Effector memory CD8-positive, alpha-beta T cell (primary cell): Measurements from ENCODE around the gene EEF2K.
A peak's percentile ranks its signal among the peaks of the same experiment; 100 is the strongest.

Experiments
- ATAC-seq: fragments of 150-1000 bp; cut with Tn5 transposase; replicated peaks from 2 replicates; pipeline ENCODE4 v1.10.0; 2021; ENCODE audit warnings: mild to moderate bottlenecking, moderate library complexity
- DNase-seq, 3 experiments: peaks; one replicate each; pipeline ENCODE4 v3.0.0; 2021
- H3K27ac Mint-ChIP-seq, 2 donors: one replicate each; pipeline ENCODE4 v1.8.0; 2022; ENCODE audit warnings: mild to moderate bottlenecking in 2 of 2, mixed read lengths in 2 of 2, moderate library complexity in 2 of 2
- H3K27me3 Mint-ChIP-seq, 2 donors: one replicate each; pipeline ENCODE4 v1.8.0; 2022; ENCODE audit warnings: mixed read lengths in 2 of 2
- H3K36me3 Mint-ChIP-seq: one replicate; pipeline ENCODE4 v1.8.0; 2022; ENCODE audit warnings: mild to moderate bottlenecking, moderate library complexity, mixed read lengths; ENCODE audit not compliant: insufficient read depth
- H3K4me1 Mint-ChIP-seq, 2 donors: one replicate each; pipeline ENCODE4 v1.8.0; 2022; ENCODE audit warnings: low read depth in 2 of 2, mixed read lengths in 2 of 2
- H3K4me3 Mint-ChIP-seq, 2 donors: one replicate each; pipeline ENCODE4 v1.8.0; 2022; ENCODE audit warnings: mild to moderate bottlenecking in 2 of 2, mixed read lengths in 2 of 2, moderate library complexity in 2 of 2
- H3K9me3 Mint-ChIP-seq, 2 donors: one replicate each; pipeline ENCODE4 v1.8.0; 2022; ENCODE audit warnings: mixed read lengths in 2 of 2

Gene EEF2K

GRCh38 chr16:22282254-22282892 is 76.3 kb downstream of the EEF2K start:
- DNase-seq = no peak
- H3K4me1 Mint-ChIP-seq = no peaks in the 10 kb centered on the region
- H3K27ac Mint-ChIP-seq = no peak overlapping the region
- peaks cover 14% of the 10 kb centered on the region for H3K36me3 Mint-ChIP-seq
- no peak for ATAC-seq
- H3K4me3 Mint-ChIP-seq = no peak overlapping the region
- H3K9me3 Mint-ChIP-seq = no peaks in the 10 kb centered on the region
- H3K27me3 Mint-ChIP-seq = no peaks in the 10 kb centered on the region

GRCh38 chr16:22284637-22285036 is 78.6 kb downstream of the EEF2K start:
- DNase-seq (no peak), ATAC-seq (no peak)
- no peak overlapping the region for H3K27ac Mint-ChIP-seq
- no peak overlapping the region for H3K4me3 Mint-ChIP-seq
- H3K4me1 Mint-ChIP-seq = no peaks in the 10 kb centered on the region
- H3K27me3 Mint-ChIP-seq = no peaks in the 10 kb centered on the region
- H3K36me3 Mint-ChIP-seq = peaks cover 14% of the 10 kb centered on the region
- no peaks in the 10 kb centered on the region for H3K9me3 Mint-ChIP-seq

- Mint-ChIP-seq H3K27ac (no peak overlapping the region), H3K4me3 (no peak overlapping the region), H3K4me1 (no peaks in the 10 kb centered on the region), H3K27me3 (no peaks in the 10 kb centered on the region), H3K9me3 (no peaks in the 10 kb centered on the region), H3K36me3 (peaks cover 11% of the 10 kb centered on the region)
- ATAC-seq = no peak
- no peak for DNase-seq
Measured at GRCh38 chr16:22285080-22285479, 79.0 kb downstream of the EEF2K start.

- DNase-seq (no peak), ATAC-seq (no peak)
- Mint-ChIP-seq H3K4me3 (no peak overlapping the region), H3K9me3 (no peaks in the 10 kb centered on the region), H3K27ac (no peak overlapping the region), H3K36me3 (peaks cover 6% of the 10 kb centered on the region), H3K27me3 (no peaks in the 10 kb centered on the region), H3K4me1 (peaks cover under 1% of the 10 kb centered on the region in 2 donors)
Measured at GRCh38 chr16:22291020-22291419, 84.9 kb downstream of the EEF2K start.

- no peak overlapping the region for H3K27ac Mint-ChIP-seq
- H3K27me3 Mint-ChIP-seq = no peaks in the 10 kb centered on the region
- H3K36me3 Mint-ChIP-seq = peaks cover 15% of the 10 kb centered on the region
- no peak for ATAC-seq
- no peak overlapping the region for H3K4me3 Mint-ChIP-seq
- peaks cover 6 to 8% of the 10 kb centered on the region in 2 donors for H3K4me1 Mint-ChIP-seq
- DNase-seq = no peak
- H3K9me3 Mint-ChIP-seq = no peaks in the 10 kb centered on the region
Measured at GRCh38 chr16:22291860-22292318, 85.8 kb downstream of the EEF2K start.

- no peak overlapping the region for H3K27ac Mint-ChIP-seq
- DNase-seq (no peak), ATAC-seq (no peak)
- H3K4me3 Mint-ChIP-seq = no peak overlapping the region
- H3K4me1 Mint-ChIP-seq = peaks cover 8 to 10% of the 10 kb centered on the region in 2 donors
- H3K36me3 Mint-ChIP-seq = peaks cover 19% of the 10 kb centered on the region
- no peaks in the 10 kb centered on the region for H3K27me3 Mint-ChIP-seq
- no peaks in the 10 kb centered on the region for H3K9me3 Mint-ChIP-seq
Measured at GRCh38 chr16:22292320-22292719, 86.2 kb downstream of the EEF2K start.

GRCh38 chr16:22293137-22294106 is 87.3 kb downstream of the EEF2K start:
- DNase-seq (no peak), ATAC-seq (no peak)
- H3K4me3 Mint-ChIP-seq = peak overlapping the region in 1 of 2 donors; percentile 44
- H3K36me3 Mint-ChIP-seq = peaks cover 30% of the 10 kb centered on the region
- H3K27me3 Mint-ChIP-seq = no peaks in the 10 kb centered on the region
- peaks cover 16 to 17% of the 10 kb centered on the region in 2 donors for H3K4me1 Mint-ChIP-seq
- H3K9me3 Mint-ChIP-seq = no peaks in the 10 kb centered on the region
- H3K27ac Mint-ChIP-seq = no peak overlapping the region

GRCh38 chr16:22296225-22297113 is 90.4 kb downstream of the EEF2K start:
- peaks cover 55% of the 10 kb centered on the region for H3K36me3 Mint-ChIP-seq
- H3K27me3 Mint-ChIP-seq = no peaks in the 10 kb centered on the region
- no peaks in the 10 kb centered on the region for H3K9me3 Mint-ChIP-seq
- DNase-seq (no peak), ATAC-seq (no peak)
- peak overlapping the region; percentile 91 to 92 for H3K4me3 Mint-ChIP-seq
- peaks cover 33 to 40% of the 10 kb centered on the region in 2 donors for H3K4me1 Mint-ChIP-seq
- H3K27ac Mint-ChIP-seq = peak overlapping the region; percentile 99 to 100

GRCh38 chr16:22297114-22297870 is 91.2 kb downstream of the EEF2K start, which contains the start of gene POLR3E:
Gene POLR3E (plus strand): TSS chr16:22297409. CDS start chr16:22302969, 5,560 bp downstream.
- DNase-seq (peak; percentile 100), ATAC-seq (peak; percentile 83)
- Mint-ChIP-seq H3K4me1 (peaks cover 37 to 45% of the 10 kb centered on the region in 2 donors), H3K27ac (peak within 1 kb of the TSS; percentile 99 to 100), H3K27me3 (no peaks in the 10 kb centered on the region), H3K4me3 (peak within 1 kb of the TSS; percentile 91 to 92), H3K36me3 (peaks cover 63% of the 10 kb centered on the region), H3K9me3 (no peaks in the 10 kb centered on the region)

GRCh38 chr16:22297871-22298733 is 92.0 kb downstream of the EEF2K start:
- peak; percentile 54 for ATAC-seq
- H3K4me1 Mint-ChIP-seq = peaks cover 43 to 50% of the 10 kb centered on the region in 2 donors

GRCh38 chr16:22299036-22299435 is 93.0 kb downstream of the EEF2K start:
- ATAC-seq (no peak), DNase-seq (no peak)
- Mint-ChIP-seq H3K9me3 (no peaks in the 10 kb centered on the region), H3K27me3 (no peaks in the 10 kb centered on the region), H3K36me3 (peaks cover 78% of the 10 kb centered on the region), H3K27ac (peak overlapping the region; percentile 99 to 100), H3K4me1 (peaks cover 46 to 53% of the 10 kb centered on the region in 2 donors), H3K4me3 (peak overlapping the region; percentile 91 to 92)

More at GRCh38 chr16:22297871-22298733, 92.0 kb downstream of the EEF2K start:
- Mint-ChIP-seq H3K36me3 (peaks cover 69% of the 10 kb centered on the region), H3K27me3 (no peaks in the 10 kb centered on the region), H3K9me3 (no peaks in the 10 kb centered on the region), H3K4me3 (peak overlapping the region; percentile 91 to 92), H3K27ac (peak overlapping the region; percentile 99 to 100)
- DNase-seq = peak; percentile 70 to 77 (median 72)
